Activated naive CD4-positive, alpha-beta T cell treated with anti-CD3 and anti-CD28 coated beads, Interleukin-2, amount 50 U/mL, for 16 hours (primary cell): Measurements from ENCODE around the gene ESPN.

ENCODE experiments used
- DNase-seq: peaks from one replicate; pipeline ENCODE4 v3.0.0-alpha.2; 2020

Gene ESPN

GRCh38 chr1:6500544-6501278, 76.1 kb downstream of the ESPN start:
- DNase-seq, result no peak

GRCh38 chr1:6501279-6501813, 76.8 kb downstream of the ESPN start:
- no peak for DNase-seq

GRCh38 chr1:6502000-6502891, 77.7 kb downstream of the ESPN start:
- no peak for DNase-seq

GRCh38 chr1:6503884-6504602, 79.5 kb downstream of the ESPN start:
- no peak for DNase-seq

- DNase-seq, result no peak
Observed at GRCh38 chr1:6504887-6505286, 80.3 kb downstream of the ESPN start.

GRCh38 chr1:6505367-6506209, 81.0 kb downstream of the ESPN start:
- no peak for DNase-seq

GRCh38 chr1:6506210-6507036, 81.8 kb downstream of the ESPN start:
- DNase-seq, result no peak

- no peak for DNase-seq
Observed at GRCh38 chr1:6507037-6507428, 82.5 kb downstream of the ESPN start.

GRCh38 chr1:6507461-6507911, 82.9 kb downstream of the ESPN start:
- no peak for DNase-seq

- DNase-seq, result no peak
Observed at GRCh38 chr1:6508154-6508815, 83.7 kb downstream of the ESPN start.

- DNase-seq, result no peak
Observed at GRCh38 chr1:6508816-6509189, 84.2 kb downstream of the ESPN start.

- DNase-seq, result no peak
Observed at GRCh38 chr1:6509220-6509918, 84.8 kb downstream of the ESPN start.

GRCh38 chr1:6509919-6510291, 85.3 kb downstream of the ESPN start:
- no peak for DNase-seq

GRCh38 chr1:6510493-6510892, 85.9 kb downstream of the ESPN start:
- DNase-seq, result no peak
